LNCaP clone FGC (cell line): ENCODE results near the gene HMCES.
A peak's percentile ranks its signal among the peaks of the same experiment; 100 is the strongest.

Experiments
- DNase-seq: peaks from one replicate; pipeline ENCODE4 v3.0.0-alpha.2; 2011; ENCODE audit warnings: low read depth
- H3K4me3 ChIP-seq: 2 replicates; pipeline ENCODE4 v1.5.1; 2011; ENCODE audit warnings: mild to moderate bottlenecking, low read depth, low read length, control low read depth
- CTCF ChIP-seq: IDR thresholded peaks from 2 replicates; pipeline ENCODE4 v1.5.1; 2012; ENCODE audit warnings: mild to moderate bottlenecking; ENCODE audit not compliant: control insufficient read depth, insufficient read depth; ENCODE audit errors: extremely low read depth

The HMCES gene

GRCh38 chr3:129315998-129316247, 37.3 kb downstream of the HMCES start:
- H3K4me3 ChIP-seq = peak overlapping the region; percentile 88
- no peak for TF ChIP-seq CTCF
- DNase-seq = no peak

- peak; percentile 70 for TF ChIP-seq CTCF
- H3K4me3 ChIP-seq = peak overlapping the region; percentile 88
- peak; percentile 32 for DNase-seq
Observed at GRCh38 chr3:129316248-129317013, 37.8 kb downstream of the HMCES start.

GRCh38 chr3:129317014-129317771, 38.5 kb downstream of the HMCES start:
- no peak for DNase-seq
- no peak for TF ChIP-seq CTCF
- peak overlapping the region; percentile 88 for H3K4me3 ChIP-seq

GRCh38 chr3:129317848-129318247, 39.2 kb downstream of the HMCES start:
- DNase-seq = no peak
- TF ChIP-seq CTCF = no peak
- no peak overlapping the region for H3K4me3 ChIP-seq

- no peak for TF ChIP-seq CTCF
- DNase-seq = no peak
- no peak overlapping the region for H3K4me3 ChIP-seq
Observed at GRCh38 chr3:129318921-129319320, 40.3 kb downstream of the HMCES start.

GRCh38 chr3:129320261-129320660, 41.6 kb downstream of the HMCES start:
- DNase-seq = no peak
- no peak for TF ChIP-seq CTCF
- H3K4me3 ChIP-seq = no peak overlapping the region
